Gastrocnemius medialis (tissue), 4 donors: ENCODE measurements around the gene KIF11. TPM values are rescaled to one million over a fixed set of nuclear protein-coding genes. Genes with fewer than 3 reads are reported as not detected.
A peak's percentile ranks its signal among the peaks of the same experiment; 100 is the strongest.
"Not testable (repeated sequence)": the region's sequence is repeated elsewhere in the genome, so short reads cannot be mapped to it uniquely, and the experiment has no call there.

ENCODE experiments used
- ATAC-seq, 2 donors: fragments of 150-250 bp; one replicate each; pipeline ENCODE4 v1.9.1; 2016
- DNase-seq, 2 donors: peaks; one replicate each; pipeline ENCODE4 v3.0.0-alpha.2; 2019
- H3K27ac ChIP-seq, 4 donors: fragments of 200-600 bp; sonication (generic); 1 replicate in 1 of 4; 2 replicates in 3 of 4; pipeline ENCODE4 v1.5.1; 2016 to 2018; ENCODE audit warnings: mild to moderate bottlenecking in 2 of 4, moderate library complexity in 1 of 4
- H3K27me3 ChIP-seq, 3 donors: fragments of 200-600 bp; sonication (generic) in 2 of 3; 1 replicate in 1 of 3; 2 replicates in 2 of 3; pipeline versions ENCODE4 v1.5.1 to v1.6.0; 2016 to 2019; ENCODE audit warnings: mild to moderate bottlenecking in 1 of 3, moderate library complexity in 1 of 3
- H3K36me3 ChIP-seq, 2 donors: fragments of 200-600 bp; sonication (generic) in 1 of 2; one replicate each; pipeline ENCODE4 v1.5.1; 2017 to 2018
- H3K4me1 ChIP-seq, 2 donors: fragments of 200-600 bp; sonication (generic) in 1 of 2; one replicate each; pipeline ENCODE4 v1.5.1; 2016 to 2017; ENCODE audit warnings: mild to moderate bottlenecking in 2 of 2
- H3K4me3 ChIP-seq, 4 donors: fragments of 200-600 bp; sonication (generic) in 3 of 4; 1 replicate in 1 of 4; 2 replicates in 3 of 4; pipeline ENCODE4 v1.5.1; 2016 to 2019; ENCODE audit warnings: mild to moderate bottlenecking in 2 of 4
- H3K9me3 ChIP-seq, 3 donors: fragments of 200-600 bp; sonication (generic) in 2 of 3; 1 replicate in 1 of 3; 2 replicates in 2 of 3; pipeline ENCODE4 v1.5.1; 2016 to 2019
- CTCF ChIP-seq, 5 experiments: fragments of 450-650 bp in 3 of 5; fragments of 200-600 bp in 2 of 5; sonication (generic) in 2 of 5; IDR thresholded peaks in 4 of 5; conservative IDR thresholded peaks in 1 of 5; 1 replicate in 4 of 5; 2 replicates in 1 of 5; pipeline ENCODE4 v1.5.1; 2016 to 2019; ENCODE audit warnings: antibody characterized with exemption in 5 of 5, mild to moderate bottlenecking in 3 of 5, moderate library complexity in 3 of 5
- POLR2A ChIP-seq, 2 donors: fragments of 450-650 bp; IDR thresholded peaks; one replicate each; pipeline ENCODE4 v1.6.1; 2017; ENCODE audit warnings: antibody characterized with exemption in 2 of 2, mild to moderate bottlenecking in 2 of 2, moderate library complexity in 2 of 2
- in situ Hi-C, 4 donors: fragments of 200-750 bp; cut with MboI; loops; one replicate each; pipeline versions ENCODE4 v1.15.0 to v1.8.0; 2017; ENCODE audit warnings: low sequenced_read_pairs in 4 of 4
- intact Hi-C: fragments of 100-400 bp; cut with DNase I; formaldehyde crosslinking; loops from one replicate; pipeline ENCODE4 v1.15.1; 2023; ENCODE audit warnings: low total_unique reads
- total RNA-seq, 4 donors: library from RNA; depleted of rRNA; stranded (reverse); fragments of >200 nt; gene quantifications; one replicate each; pipeline versions ENCODE4 v1.1.0 to v1.2.3, GENCODE V29; 2016

The KIF11 gene
- total RNA-seq, 4 donors from 2014 or later: 0.05 to 0.76 (median 0.35) TPM

GRCh38 chr10:92573091-92573797, 19.7 kb upstream of the KIF11 start:
- intact Hi-C loops (loop anchor here (2.0 to 10.0 kb wide), 3 partner anchors 274 to 488 kb away; partner anchors contain the start of genes CPEB3, EXOC6 and MARCHF5), in situ Hi-C loops (loop anchor here in 1 of 4 donors (10.0 kb wide), 1 partner anchor 58 kb away; no protein-coding TSS in a partner anchor)
- no peaks in the 10 kb centered on the region for H3K27me3 ChIP-seq
- H3K4me1 ChIP-seq: peaks cover 24 to 31% of the 10 kb centered on the region in 2 donors
- H3K36me3 ChIP-seq: no peaks in the 10 kb centered on the region
- H3K27ac ChIP-seq: peak overlapping the region; percentile 94 to 98 (median 95)
- DNase-seq (peak in 1 of 2 donors; percentile 24), ATAC-seq (peak; percentile 23 to 39)
- peak overlapping the region; percentile 81 to 100 (median 95) for H3K4me3 ChIP-seq
- H3K9me3 ChIP-seq: no peaks in the 10 kb centered on the region
- TF ChIP-seq CTCF (IDR thresholded peaks at IDR 0.05 in 4 of 5, conservative IDR thresholded peaks at IDR 0.05 in 1 of 5) (peak in 1 of 5 experiments; percentile 32), POLR2A (IDR thresholded peaks at IDR 0.05) (no peak)

- H3K9me3 ChIP-seq: no peaks in the 10 kb centered on the region
- TF ChIP-seq POLR2A (IDR thresholded peaks at IDR 0.05) (peak; percentile 43 to 55), CTCF (IDR thresholded peaks at IDR 0.05 in 4 of 5, conservative IDR thresholded peaks at IDR 0.05 in 1 of 5) (peak; percentile 69 to 94 (median 84))
- peak within 1 kb of the TSS; percentile 81 to 100 (median 95) for H3K4me3 ChIP-seq
- peaks cover 22 to 30% of the 10 kb centered on the region in 2 donors for H3K4me1 ChIP-seq
- no peaks in the 10 kb centered on the region for H3K36me3 ChIP-seq
- intact Hi-C loops: loop anchor here (1.0 to 10.0 kb wide), 5 partner anchors 17 to 489 kb away; partner anchors contain the start of genes CPEB3, EXOC6 and MARCHF5
- ATAC-seq (peak; percentile 92), DNase-seq (peak; percentile 65 to 84)
- in situ Hi-C loops: loop anchor here in 1 of 4 donors (10.0 kb wide), 1 partner anchor 59 kb away; no protein-coding TSS in a partner anchor
- H3K27me3 ChIP-seq: no peaks in the 10 kb centered on the region
- H3K27ac ChIP-seq: peak within 1 kb of the TSS; percentile 94 to 98 (median 95)
Measured at GRCh38 chr10:92573798-92574547, 19.0 kb upstream of the KIF11 start, which contains the start of gene IDE. Gene IDE (minus strand): TSS chr10:92574093. CDS start chr10:92574019, 74 bp downstream.

GRCh38 chr10:92574548-92575261, 18.2 kb upstream of the KIF11 start:
- H3K27ac ChIP-seq: peak overlapping the region; percentile 94 to 98 (median 95)
- DNase-seq (no peak), ATAC-seq (peak; percentile 2 to 8)
- in situ Hi-C loops (loop anchor here (5.0 to 10.0 kb wide), 3 partner anchors 52 to 60 kb away; no protein-coding TSS in a partner anchor), intact Hi-C loops (loop anchor here (1.0 to 10.0 kb wide), 4 partner anchors 17 to 490 kb away; partner anchors contain the start of gene EXOC6)
- no peaks in the 10 kb centered on the region for H3K9me3 ChIP-seq
- peak overlapping the region; percentile 81 to 100 (median 95) for H3K4me3 ChIP-seq
- no peaks in the 10 kb centered on the region for H3K36me3 ChIP-seq
- H3K4me1 ChIP-seq: peaks cover 22 to 24% of the 10 kb centered on the region in 2 donors
- TF ChIP-seq CTCF (IDR thresholded peaks at IDR 0.05 in 4 of 5, conservative IDR thresholded peaks at IDR 0.05 in 1 of 5): no peak
- TF ChIP-seq POLR2A (IDR thresholded peaks at IDR 0.05): no peak
- H3K27me3 ChIP-seq: no peaks in the 10 kb centered on the region

- no peak overlapping the region for H3K27ac ChIP-seq
- peaks cover 20 to 24% of the 10 kb centered on the region in 2 donors for H3K4me1 ChIP-seq
- no peak overlapping the region for H3K4me3 ChIP-seq
- DNase-seq (no peak), ATAC-seq (no peak)
- intact Hi-C loops (loop anchor here (10.0 kb wide), 1 partner anchor 491 kb away; no protein-coding TSS in a partner anchor), in situ Hi-C loops (loop anchor here (5.0 to 10.0 kb wide), 3 partner anchors 54 to 61 kb away; no protein-coding TSS in a partner anchor)
- TF ChIP-seq CTCF (IDR thresholded peaks at IDR 0.05 in 4 of 5, conservative IDR thresholded peaks at IDR 0.05 in 1 of 5): no peak
- TF ChIP-seq POLR2A (IDR thresholded peaks at IDR 0.05): no peak
- no peaks in the 10 kb centered on the region for H3K9me3 ChIP-seq
- no peaks in the 10 kb centered on the region for H3K36me3 ChIP-seq
- H3K27me3 ChIP-seq: no peaks in the 10 kb centered on the region
Measured at GRCh38 chr10:92575961-92576360, 17.0 kb upstream of the KIF11 start.

- ATAC-seq, H3K9me3 ChIP-seq, H3K4me1 ChIP-seq, in situ Hi-C loops, H3K4me3 ChIP-seq, H3K27me3 ChIP-seq, H3K27ac ChIP-seq, intact Hi-C loops, H3K36me3 ChIP-seq, DNase-seq: not testable (repeated sequence)
Measured at GRCh38 chr10:92582347-92582746, 10.6 kb upstream of the KIF11 start.
